ENCODE measurements around the gene UBE2G1.

GRCh38 chr17:4233668-4234258, 132.7 kb downstream of the UBE2G1 start:
- TF ChIP-seq CTCF (IDR thresholded peaks at IDR 0.05) (no peak), EZH2 (IDR thresholded peaks at IDR 0.05; ENCODE audit: borderline replicate concordance, insufficient read depth, low read depth, low read length, poor library complexity, severe bottlenecking) (no peak)
